DND-41 (cell line): Measurements from ENCODE around the gene GABBR2.

Experiments used
- CTCF ChIP-seq: IDR thresholded peaks from 2 replicates; pipeline ENCODE4 v1.5.1; 2012; ENCODE audit warnings: borderline replicate concordance, low read length, moderate library complexity, mild to moderate bottlenecking; ENCODE audit not compliant: poor library complexity, severe bottlenecking; ENCODE audit errors: extremely low read depth
- EZH2 ChIP-seq: IDR thresholded peaks from 3 replicates; pipeline ENCODE4 v1.6.1; 2012; ENCODE audit warnings: borderline replicate concordance, low read depth, mild to moderate bottlenecking, moderate library complexity, low read length, inconsistent platforms; ENCODE audit not compliant: severe bottlenecking

DNA sequence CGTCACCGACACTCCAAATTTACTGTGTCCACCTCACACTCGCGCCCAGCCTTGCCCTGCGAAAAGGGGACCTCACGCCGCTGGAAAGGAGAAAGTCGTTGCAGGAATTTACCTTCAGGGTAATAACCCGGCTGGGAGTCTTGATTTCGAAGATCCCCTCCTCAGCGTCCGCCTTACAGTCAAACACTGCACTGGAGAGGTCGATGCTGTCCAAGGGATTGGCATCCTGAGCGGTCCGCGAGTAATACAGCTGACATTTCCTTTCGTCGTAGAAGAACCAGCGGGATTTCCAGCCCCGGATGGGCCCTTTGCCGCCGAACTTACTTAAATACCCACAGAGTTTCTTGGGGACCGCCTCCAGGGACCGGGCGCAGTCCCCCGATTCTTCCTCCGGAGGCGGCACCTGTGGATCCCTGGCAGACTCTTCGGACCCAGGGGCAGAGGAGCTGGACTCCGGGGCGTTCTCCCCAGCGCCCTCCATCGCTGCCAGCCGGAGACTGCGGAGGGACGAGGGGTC lies 453.6 kb downstream of the GABBR2 start:
- TF ChIP-seq CTCF (no peak), EZH2 (no peak)
